GM19438 (cell line): Measurements from ENCODE around the gene NMU.
A peak's percentile ranks its signal among the peaks of the same experiment; 100 is the strongest.
"Not testable (repeated sequence)": the region's sequence is repeated elsewhere in the genome, so short reads cannot be mapped to it uniquely, and the experiment has no call there.

ENCODE experiments used
- ATAC-seq: cut with Tn5 transposase; IDR thresholded peaks from one replicate; pipeline ENCODE4 v1.9.1; 2021; ENCODE audit warnings: low read depth; ENCODE audit not compliant: unreplicated experiment

The NMU gene

DNA sequence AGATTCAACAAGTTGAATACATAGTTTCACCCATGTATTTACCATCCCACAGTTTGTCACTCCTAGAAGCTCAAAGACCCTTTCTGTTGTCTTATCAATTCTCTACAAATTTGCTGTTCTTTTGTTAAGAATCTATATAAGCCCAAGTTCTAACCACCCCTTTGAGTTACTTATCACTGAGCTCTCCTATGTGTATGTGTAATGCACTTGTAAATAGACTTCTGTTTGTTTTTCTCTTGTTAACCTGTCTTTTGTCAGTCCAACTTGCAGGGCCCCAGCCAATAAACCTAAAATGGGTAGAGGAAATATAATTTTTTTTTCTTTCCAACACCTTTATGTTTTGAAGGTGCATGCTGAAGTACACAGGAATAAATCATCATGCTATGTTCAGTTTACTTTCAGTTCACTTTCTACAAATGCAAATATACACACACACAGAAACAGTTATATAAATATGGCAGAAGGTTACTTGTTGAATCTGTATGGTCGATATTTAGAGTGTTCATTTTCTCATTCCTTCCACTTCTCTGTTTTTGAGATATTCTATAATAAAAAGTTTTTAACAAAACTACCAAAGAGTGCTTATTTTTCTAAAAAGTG lies 67.1 kb downstream of the NMU start:
- ATAC-seq, result no peak

DNA sequence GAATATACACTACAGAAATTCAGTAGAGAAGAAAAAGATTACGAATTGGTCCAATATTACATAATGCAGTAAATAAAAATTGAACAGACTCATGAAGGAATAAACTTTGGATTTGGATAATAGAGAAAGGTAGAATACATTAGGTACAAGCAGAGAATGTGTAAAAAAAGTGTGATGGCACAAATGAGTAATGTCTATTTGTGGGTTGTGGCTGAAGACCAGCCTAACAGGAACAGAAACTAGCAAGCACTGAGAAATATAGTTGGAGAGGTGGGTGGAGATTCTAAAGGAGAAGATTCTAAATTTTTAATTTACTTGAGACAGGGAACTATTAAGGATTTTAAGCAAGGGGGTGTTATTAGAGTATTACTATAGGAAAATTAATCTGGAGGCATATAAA lies 74.2 kb downstream of the NMU start:
- peak; percentile 98 for ATAC-seq

DNA sequence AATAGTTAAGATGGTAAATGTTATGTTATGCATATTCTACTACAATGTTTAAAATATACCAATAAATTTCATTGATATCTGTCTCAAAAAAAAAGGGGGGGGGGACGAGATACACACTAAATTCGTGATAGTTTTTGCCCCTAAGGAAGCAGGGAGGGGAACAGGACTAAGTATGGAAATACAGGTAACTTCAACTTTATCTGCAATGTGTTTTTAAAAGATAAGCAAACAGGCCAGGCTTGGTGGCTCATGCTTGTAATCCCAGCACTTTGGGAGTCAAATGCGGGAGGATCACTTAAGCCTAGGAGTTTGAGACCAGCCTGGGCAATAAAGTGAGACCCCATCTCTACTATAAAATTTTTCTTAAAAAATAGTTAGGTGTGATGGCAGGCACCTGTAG lies 76.0 kb downstream of the NMU start:
- no peak for ATAC-seq

GRCh38 chr4:55554453-55555030 lies 81.6 kb downstream of the NMU start:
- ATAC-seq, result no peak

- no peak for ATAC-seq
Measured at GRCh38 chr4:55553441-55554201, 82.5 kb downstream of the NMU start.

GRCh38 chr4:55551964-55552363 lies 84.1 kb downstream of the NMU start:
- not testable (repeated sequence) for ATAC-seq

DNA sequence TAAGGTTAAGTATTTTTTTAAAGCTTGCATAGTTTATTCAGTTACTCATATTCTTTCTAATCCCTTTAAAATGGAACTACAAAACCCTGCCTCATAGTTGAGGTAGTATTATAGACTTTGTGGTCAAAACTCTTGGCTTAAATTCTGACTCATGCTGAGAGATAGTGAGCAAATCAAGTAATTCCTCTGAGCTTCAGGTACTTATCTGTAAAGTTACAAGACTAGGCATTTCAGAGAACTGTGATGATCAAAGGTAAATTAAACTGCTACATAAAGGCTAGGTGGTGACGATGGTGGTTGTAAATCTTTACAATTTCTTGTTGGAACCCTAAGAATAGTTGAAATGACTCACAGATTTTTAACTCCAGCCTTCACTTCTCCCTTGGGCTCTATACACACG lies 86.2 kb downstream of the NMU start:
- ATAC-seq, result no peak

DNA sequence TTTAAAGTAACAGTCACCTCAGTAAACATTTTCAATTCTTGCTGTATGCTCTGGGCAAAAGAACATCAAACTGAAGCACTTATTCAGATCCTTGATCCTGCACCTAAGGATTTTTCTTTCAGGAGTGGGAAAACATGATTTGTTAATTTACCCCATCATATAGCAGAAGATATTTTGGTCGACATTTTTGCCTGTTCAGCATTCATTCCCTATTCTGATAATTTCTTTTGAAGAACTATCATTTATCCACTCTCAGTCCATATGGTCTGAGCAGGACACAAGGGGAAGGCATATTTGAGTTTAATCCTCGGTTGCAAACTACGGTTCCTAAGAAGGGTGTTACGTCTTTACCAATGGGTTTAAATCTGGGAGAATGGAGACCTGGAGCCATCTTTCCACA lies 88.2 kb downstream of the NMU start:
- no peak for ATAC-seq

GRCh38 chr4:55547466-55547770 lies 88.7 kb downstream of the NMU start:
- ATAC-seq, result no peak

DNA sequence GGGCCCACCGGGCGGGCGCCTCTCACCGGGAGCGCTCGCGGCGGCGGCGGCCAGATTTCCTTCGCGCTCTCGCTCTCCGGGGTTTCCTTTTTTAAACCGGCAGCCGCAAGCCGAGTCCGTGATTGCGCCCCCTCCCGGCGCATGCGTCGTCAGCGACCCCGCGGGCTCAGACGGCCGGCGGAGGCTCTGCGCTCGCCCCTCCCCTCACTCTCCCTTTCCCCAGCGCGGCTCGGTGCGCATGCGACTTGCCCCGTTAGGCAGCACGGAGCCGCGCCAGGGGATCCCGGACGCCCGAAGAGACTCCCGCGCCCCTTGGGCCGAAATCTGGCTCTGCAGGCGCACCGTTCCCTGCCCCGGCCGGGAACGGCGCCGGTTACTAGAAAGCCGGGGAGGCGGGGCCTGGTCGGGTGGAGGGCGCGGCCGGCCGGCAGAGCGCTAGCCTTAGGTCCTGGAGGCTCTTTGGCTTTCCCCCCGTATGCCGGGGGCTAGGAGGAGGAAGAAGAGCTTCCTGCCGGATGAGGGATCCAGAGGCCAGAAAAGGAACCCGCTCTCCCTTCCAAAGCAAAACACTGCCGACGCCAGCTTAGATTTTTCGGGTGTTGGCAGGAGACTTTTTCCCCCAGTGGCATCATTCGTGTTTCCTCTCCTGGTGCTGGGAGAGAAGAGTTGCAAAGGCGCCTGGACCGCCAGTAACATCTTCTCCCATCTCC lies 89.2 kb downstream of the NMU start, which contains the start of gene CLOCK:
CLOCK (minus strand) TSS at position 154 of the 710 bp plus-strand sequence. CDS start 64,124 bp downstream, outside the sequence.
- peak; percentile 69 for ATAC-seq

- peak; percentile 41 for ATAC-seq
Measured at GRCh38 chr4:55546506-55546755, 89.7 kb downstream of the NMU start.

DNA sequence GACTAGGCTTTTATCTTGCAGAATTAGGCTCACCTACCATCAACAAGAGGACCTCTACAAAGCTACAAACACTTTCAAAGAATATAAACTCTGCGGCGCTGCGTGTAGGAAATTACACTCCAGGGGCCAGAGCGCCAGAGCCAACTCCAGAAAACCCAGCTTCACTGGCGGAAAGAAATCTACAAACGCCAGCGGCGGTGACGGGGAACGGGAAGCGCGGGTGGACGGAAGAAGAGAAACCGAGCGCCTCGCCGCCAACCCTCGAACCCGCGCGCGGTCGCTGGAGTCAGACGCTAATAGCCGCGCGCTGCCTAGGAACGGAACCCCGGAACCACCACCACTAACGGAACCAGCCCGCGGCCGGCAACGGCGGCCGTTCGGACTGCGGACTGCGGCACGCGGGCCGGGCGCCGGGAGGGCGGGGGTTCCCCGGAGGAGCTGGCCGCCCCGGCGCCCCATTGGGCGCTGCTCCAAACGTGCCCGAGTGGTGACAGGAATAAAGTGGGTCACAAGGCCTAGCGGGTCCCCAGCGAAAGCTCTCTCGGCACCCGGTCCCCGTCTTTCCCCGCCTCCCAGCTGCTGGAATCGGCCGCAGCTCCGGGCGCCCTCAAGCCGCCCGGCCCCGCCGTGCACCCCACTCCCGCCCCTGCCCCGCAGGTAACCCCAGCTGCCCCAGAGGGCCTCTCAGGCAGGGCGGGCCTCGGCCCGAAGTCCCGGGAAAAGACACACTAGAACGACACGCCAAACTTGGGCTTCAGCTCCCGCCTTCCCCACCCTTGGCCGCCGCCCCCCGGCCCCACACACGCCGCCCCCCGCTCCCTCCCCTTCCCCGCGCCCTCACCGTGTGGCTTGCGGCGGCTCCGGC lies 90.2 kb downstream of the NMU start:
- ATAC-seq, result peak; percentile 34
